Spleen (tissue), 7 donors: Measurements from ENCODE around the gene PTPRN2.

ENCODE experiments used
- CTCF ChIP-seq, 11 experiments: fragments of 200-600 bp in 7 of 11; fragments of 450-650 bp in 4 of 11; sonication (generic) in 4 of 11; IDR thresholded peaks in 8 of 11; conservative IDR thresholded peaks in 3 of 11; 1 replicate in 7 of 11; 2 replicates in 4 of 11; pipeline versions ENCODE4 v1.4.0 to v1.8.0; 2016 to 2021; ENCODE audit warnings: antibody characterized with exemption in 11 of 11, inconsistent platforms in 4 of 11, mild to moderate bottlenecking in 1 of 11
- POLR2A ChIP-seq, 3 donors: fragments of 450-650 bp; IDR thresholded peaks; one replicate each; pipeline ENCODE4 v1.5.1; 2017; ENCODE audit warnings: antibody characterized with exemption in 3 of 3, mild to moderate bottlenecking in 1 of 3
- POLR2AphosphoS5 ChIP-seq, 3 donors: sonication (generic); formaldehyde crosslinking; IDR thresholded peaks; one replicate each; pipeline ENCODE4 v1.5.1; 2017; ENCODE audit warnings: antibody characterized with exemption in 3 of 3
- donor health status: DM: no; HTN: no; CAD: no; lungs with moderate emphysema.
- donor health status: DM: no; HTN: no; CAD: no.
- donor health status: DM: no; HTN: no; CAD: no.

GRCh38 chr7:158166386-158167340, 421.0 kb downstream of the PTPRN2 start:
- TF ChIP-seq CTCF (IDR thresholded peaks at IDR 0.05 in 8 of 11, conservative IDR thresholded peaks at IDR 0.05 in 3 of 11) (no peak), POLR2AphosphoS5 (IDR thresholded peaks at IDR 0.05) (no peak), POLR2A (IDR thresholded peaks at IDR 0.05) (no peak)
